Activated B cell treated with CpG ODN at 0.5 μM for 24 hours (primary cell): Measurements from ENCODE around the gene ASB1. TPM values are rescaled to one million over a fixed set of nuclear protein-coding genes. Genes with fewer than 3 reads are reported as not detected.

Experiments
- ATAC-seq: fragments of 200-7000 bp; cut with Tn5 transposase; one replicate; pipeline ENCODE4 v1.10.0; 2021; ENCODE audit warnings: low read depth, mild to moderate bottlenecking, moderate library complexity
- CTCF ChIA-PET: fragments of 350-600 bp; sonication (Branson Sonifier 250); formaldehyde crosslinking; loops from one replicate; lab custom pipeline; 2021; ENCODE audit warnings: antibody characterized with exemption; lab: Charles Lee
- POLR2A ChIA-PET: fragments of 350-600 bp; sonication (Branson Sonifier 250); formaldehyde crosslinking; loops from one replicate; lab custom pipeline; 2021; ENCODE audit warnings: antibody characterized with exemption; lab: Charles Lee
- DNase-seq: peaks from one replicate; pipeline ENCODE4 v3.0.0; 2022
- H3K27ac Mint-ChIP-seq: one replicate; pipeline ENCODE4 v1.8.0; 2020; ENCODE audit warnings: mixed read lengths
- H3K27me3 Mint-ChIP-seq: one replicate; pipeline ENCODE4 v1.8.0; 2021; ENCODE audit warnings: mixed read lengths
- H3K36me3 Mint-ChIP-seq: one replicate; pipeline ENCODE4 v1.8.0; 2021; ENCODE audit warnings: low read depth, mixed read lengths
- H3K4me1 Mint-ChIP-seq: one replicate; pipeline ENCODE4 v1.8.0; 2021; ENCODE audit warnings: mixed read lengths
- H3K4me3 Mint-ChIP-seq: one replicate; pipeline ENCODE4 v1.8.0; 2020; ENCODE audit warnings: mild to moderate bottlenecking, mixed read lengths
- H3K9me3 Mint-ChIP-seq: one replicate; pipeline ENCODE4 v1.8.0; 2020; ENCODE audit warnings: mixed read lengths
- intact Hi-C: fragments of 100-400 bp; cut with micrococcal nuclease; formaldehyde crosslinking; loops from one replicate; pipeline ENCODE4 v1.15.1; 2024
- total RNA-seq: library from RNA; stranded (reverse); gene quantifications from 2 replicates; pipeline ENCODE4 v1.2.3, GENCODE V29; 2022
- TF ChIP-seq, protein P1 (sequence below): fragments of 200-600 bp; IDR thresholded peaks from one replicate; pipeline ENCODE4 v1.8.0; 2022; ENCODE audit warnings: antibody characterized with exemption, mild to moderate bottlenecking

Gene ASB1
- total RNA-seq, 1 donor from 2014 or later, result 49.8 TPM

GRCh38 chr2:238420878-238421694, 5.6 kb upstream of the ASB1 start:
- peaks cover 3% of the 10 kb centered on the region for H3K4me1 Mint-ChIP-seq
- CTCF ChIA-PET, result no interaction called here
- intact Hi-C loops, result loop anchor here (10.0 kb wide), 2 partner anchors 456 to 1336 kb away; partner anchors contain the start of genes COPS8 and UBE2F
- no peak overlapping the region for H3K4me3 Mint-ChIP-seq
- H3K27ac Mint-ChIP-seq, result no peak overlapping the region
- H3K27me3 Mint-ChIP-seq, result peaks cover 1% of the 10 kb centered on the region
- ATAC-seq (no peak), DNase-seq (no peak)
- H3K36me3 Mint-ChIP-seq, result peaks cover 5% of the 10 kb centered on the region
- TF ChIP-seq, protein P1, sequence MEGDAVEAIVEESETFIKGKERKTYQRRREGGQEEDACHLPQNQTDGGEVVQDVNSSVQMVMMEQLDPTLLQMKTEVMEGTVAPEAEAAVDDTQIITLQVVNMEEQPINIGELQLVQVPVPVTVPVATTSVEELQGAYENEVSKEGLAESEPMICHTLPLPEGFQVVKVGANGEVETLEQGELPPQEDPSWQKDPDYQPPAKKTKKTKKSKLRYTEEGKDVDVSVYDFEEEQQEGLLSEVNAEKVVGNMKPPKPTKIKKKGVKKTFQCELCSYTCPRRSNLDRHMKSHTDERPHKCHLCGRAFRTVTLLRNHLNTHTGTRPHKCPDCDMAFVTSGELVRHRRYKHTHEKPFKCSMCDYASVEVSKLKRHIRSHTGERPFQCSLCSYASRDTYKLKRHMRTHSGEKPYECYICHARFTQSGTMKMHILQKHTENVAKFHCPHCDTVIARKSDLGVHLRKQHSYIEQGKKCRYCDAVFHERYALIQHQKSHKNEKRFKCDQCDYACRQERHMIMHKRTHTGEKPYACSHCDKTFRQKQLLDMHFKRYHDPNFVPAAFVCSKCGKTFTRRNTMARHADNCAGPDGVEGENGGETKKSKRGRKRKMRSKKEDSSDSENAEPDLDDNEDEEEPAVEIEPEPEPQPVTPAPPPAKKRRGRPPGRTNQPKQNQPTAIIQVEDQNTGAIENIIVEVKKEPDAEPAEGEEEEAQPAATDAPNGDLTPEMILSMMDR, result no peak
- H3K9me3 Mint-ChIP-seq, result peaks cover 8% of the 10 kb centered on the region
- POLR2A ChIA-PET, result no interaction called here

- no peak overlapping the region for H3K4me3 Mint-ChIP-seq
- intact Hi-C loops, result loop anchor here (10.0 kb wide), 2 partner anchors 457 to 1337 kb away; partner anchors contain the start of genes COPS8 and UBE2F
- no peak for ATAC-seq
- peaks cover 2% of the 10 kb centered on the region for H3K9me3 Mint-ChIP-seq
- TF ChIP-seq, protein P1, result no peak
- H3K36me3 Mint-ChIP-seq, result no peaks in the 10 kb centered on the region
- CTCF ChIA-PET, result no interaction called here
- DNase-seq, result no peak
- H3K4me1 Mint-ChIP-seq, result peaks cover 5% of the 10 kb centered on the region
- H3K27ac Mint-ChIP-seq, result no peak overlapping the region
- H3K27me3 Mint-ChIP-seq, result peaks cover 1% of the 10 kb centered on the region
- POLR2A ChIA-PET, result no interaction called here
Measured at GRCh38 chr2:238421695-238422035, 5.1 kb upstream of the ASB1 start.

- peaks cover 1% of the 10 kb centered on the region for H3K27me3 Mint-ChIP-seq
- ChIA-PET CTCF (no interaction called here), POLR2A (no interaction called here)
- TF ChIP-seq, protein P1, result no peak
- no peak overlapping the region for H3K27ac Mint-ChIP-seq
- peaks cover 1% of the 10 kb centered on the region for H3K36me3 Mint-ChIP-seq
- ATAC-seq, result no peak
- peaks cover 6% of the 10 kb centered on the region for H3K4me1 Mint-ChIP-seq
- intact Hi-C loops, result loop anchor here (10.0 kb wide), 2 partner anchors 457 to 1337 kb away; partner anchors contain the start of genes COPS8 and UBE2F
- DNase-seq, result no peak
- H3K9me3 Mint-ChIP-seq, result no peaks in the 10 kb centered on the region
- H3K4me3 Mint-ChIP-seq, result no peak overlapping the region
Measured at GRCh38 chr2:238422285-238422684, 4.4 kb upstream of the ASB1 start.

DNA sequence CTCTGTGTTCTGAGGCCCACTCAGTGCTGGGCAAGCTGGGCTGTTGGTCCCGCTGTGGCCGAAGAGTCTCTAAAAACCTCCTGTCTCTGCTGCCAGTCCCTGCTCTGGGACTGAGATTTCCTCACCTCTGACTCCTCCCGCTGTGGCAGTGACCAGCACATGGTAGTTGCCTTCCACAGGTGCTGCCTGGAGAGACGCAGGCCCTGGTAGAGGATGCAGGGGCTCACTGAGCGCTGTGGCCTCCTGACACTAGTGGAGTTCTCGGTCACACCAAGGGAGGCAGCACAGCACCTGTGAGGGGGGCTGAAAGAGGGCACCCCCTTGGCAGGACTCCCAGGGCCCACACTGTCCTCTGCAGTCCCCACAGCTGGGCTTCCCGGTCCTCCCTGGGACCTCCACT, 3.8 kb upstream of the ASB1 start:
- intact Hi-C loops, result loop anchor here (10.0 kb wide), 2 partner anchors 458 to 1338 kb away; partner anchors contain the start of genes COPS8 and UBE2F
- TF ChIP-seq, protein P1, result no peak
- DNase-seq, result no peak
- POLR2A ChIA-PET, result no interaction called here
- Mint-ChIP-seq H3K36me3 (peaks cover 8% of the 10 kb centered on the region), H3K4me1 (peaks cover 13% of the 10 kb centered on the region), H3K4me3 (no peak overlapping the region), H3K27me3 (peaks cover 1% of the 10 kb centered on the region), H3K9me3 (no peaks in the 10 kb centered on the region), H3K27ac (no peak overlapping the region)
- CTCF ChIA-PET, result no interaction called here
- no peak for ATAC-seq

- Mint-ChIP-seq H3K27me3 (no peaks in the 10 kb centered on the region), H3K4me3 (peak overlapping the region; percentile 68), H3K9me3 (no peaks in the 10 kb centered on the region), H3K36me3 (peaks cover 8% of the 10 kb centered on the region), H3K4me1 (peaks cover 21% of the 10 kb centered on the region), H3K27ac (no peak overlapping the region)
- DNase-seq (no peak), ATAC-seq (no peak)
- ChIA-PET CTCF (no interaction called here), POLR2A (no interaction called here)
- TF ChIP-seq, protein P1, result no peak
- intact Hi-C loops, result loop anchor here (10.0 kb wide), 2 partner anchors 459 to 1339 kb away; partner anchors contain the start of genes COPS8 and UBE2F
Measured at GRCh38 chr2:238423561-238424312, 3.0 kb upstream of the ASB1 start.
